K562 (cell line): ENCODE data around the gene CNPY2. TPM values are rescaled to one million over a fixed set of nuclear protein-coding genes. Genes with fewer than 3 reads are reported as not detected.

Experiments used
- ARID1B ChIP-seq: fragments of 450-650 bp; IDR thresholded peaks from 2 replicates; pipeline ENCODE4 v1.6.1; 2016; ENCODE audit warnings: antibody characterized with exemption, mild to moderate bottlenecking, inconsistent platforms
- CBX8 ChIP-seq: fragments of 200-600 bp; sonication (generic); IDR thresholded peaks from 2 replicates; pipeline ENCODE4 v1.6.1; 2012; ENCODE audit warnings: borderline replicate concordance, mixed run types, low read depth, mild to moderate bottlenecking, moderate library complexity, mixed read lengths, low read length, control low read depth, inconsistent platforms; ENCODE audit not compliant: poor library complexity, severe bottlenecking; ENCODE audit errors: extremely low read depth
- CXXC5 ChIP-seq: fragments of 250-450 bp; sonication (Bioruptor Pico); IDR thresholded peaks from 2 replicates; pipeline ENCODE4 v1.8.0; 2022; ENCODE audit warnings: inconsistent platforms, mild to moderate bottlenecking, moderate library complexity
- DEAF1 ChIP-seq: fragments of 450-650 bp; formaldehyde crosslinking; IDR thresholded peaks from 2 replicates; pipeline ENCODE4 v1.4.0; 2020; ENCODE audit warnings: mild to moderate bottlenecking, moderate library complexity
- ELF2 ChIP-seq: fragments of 250-450 bp; sonication (Bioruptor Pico); IDR thresholded peaks from 2 replicates; pipeline ENCODE4 v1.5.0; 2021; ENCODE audit warnings: mild to moderate bottlenecking
- ETV6 ChIP-seq, 3 experiments: fragments of 150-350 bp in 1 of 3; sonication (generic) in 1 of 3; formaldehyde crosslinking in 1 of 3; IDR thresholded peaks; 2 replicates each; pipeline versions ENCODE4 v1.6.1 to v1.8.0; 2014 to 2022; ENCODE audit warnings: borderline replicate concordance in 2 of 3, low read depth in 2 of 3, antibody characterized with exemption in 1 of 3, low read length in 1 of 3, mild to moderate bottlenecking in 1 of 3, missing genetic modification reagents in 1 of 3
- FOSL1 ChIP-seq: fragments of 200-800 bp; sonication (Bioruptor generic); conservative IDR thresholded peaks from 2 replicates; pipeline ENCODE4 v1.6.1; 2016; ENCODE audit warnings: missing genetic modification characterization, missing compliant biosample characterization
- FOXK2 ChIP-seq, 2 experiments: fragments of 450-650 bp; IDR thresholded peaks in 1 of 2; conservative IDR thresholded peaks in 1 of 2; 2 replicates each; pipeline ENCODE4 v1.6.1; 2016; ENCODE audit warnings: low read depth in 2 of 2, mild to moderate bottlenecking in 1 of 2
- HOXB6 ChIP-seq: fragments of 250-450 bp; sonication (Bioruptor Pico); IDR thresholded peaks from 2 replicates; pipeline ENCODE4 v1.5.1; 2022; ENCODE audit warnings: mild to moderate bottlenecking, borderline replicate concordance
- KDM5B ChIP-seq: fragments of 200-600 bp; sonication (generic); IDR thresholded peaks from 2 replicates; pipeline ENCODE4 v1.6.1; 2012; ENCODE audit warnings: low read depth, mild to moderate bottlenecking, moderate library complexity, low read length, control low read depth, inconsistent platforms; ENCODE audit not compliant: insufficient replicate concordance
- MEIS2 ChIP-seq: fragments of 450-650 bp; IDR thresholded peaks from 2 replicates; pipeline ENCODE4 v1.6.1; 2014; ENCODE audit warnings: mild to moderate bottlenecking; ENCODE audit not compliant: partially characterized antibody
- NCOA1 ChIP-seq: fragments of 450-650 bp; IDR thresholded peaks from 2 replicates; pipeline ENCODE4 v1.6.1; 2016; ENCODE audit warnings: low read depth
- NR4A1 ChIP-seq, 2 experiments: fragments of 250-450 bp in 1 of 2; fragments of 450-650 bp in 1 of 2; sonication (Bioruptor Pico) in 1 of 2; IDR thresholded peaks; 2 replicates each; pipeline versions ENCODE4 v1.4.0 to v1.6.1; 2016 to 2020; ENCODE audit warnings: mild to moderate bottlenecking in 2 of 2, missing compliant biosample characterization in 1 of 2, missing genetic modification characterization in 1 of 2, moderate library complexity in 1 of 2
- OTX1 ChIP-seq: fragments of 450-650 bp; formaldehyde crosslinking; IDR thresholded peaks from 2 replicates; pipeline ENCODE4 v1.4.0; 2022; ENCODE audit warnings: mild to moderate bottlenecking
- PKNOX1 ChIP-seq: fragments of 450-650 bp; IDR thresholded peaks from 2 replicates; pipeline ENCODE4 v1.6.1; 2016
- POLR2AphosphoS5 ChIP-seq: IDR thresholded peaks from 2 replicates; pipeline ENCODE4 v1.6.1; 2011; ENCODE audit warnings: mild to moderate bottlenecking, low read depth, low read length, moderate library complexity; ENCODE audit not compliant: control insufficient read depth, insufficient read depth
- PTRF ChIP-seq: fragments of 450-650 bp; IDR thresholded peaks from 2 replicates; pipeline ENCODE4 v1.6.1; 2016; ENCODE audit warnings: mild to moderate bottlenecking, missing genetic modification characterization, missing compliant biosample characterization
- RFX5 ChIP-seq: IDR thresholded peaks from 2 replicates; pipeline ENCODE4 v1.6.1; 2011; ENCODE audit warnings: low read depth, mild to moderate bottlenecking, improper control_type of control experiment, low read length
- ZKSCAN1 ChIP-seq: fragments of 150-350 bp; IDR thresholded peaks from 2 replicates; pipeline ENCODE4 v1.6.1; 2016; ENCODE audit warnings: low read depth, low read length
- ZNF408 ChIP-seq: fragments of 250-450 bp; sonication (Bioruptor Pico); IDR thresholded peaks from 2 replicates; pipeline ENCODE4 v1.4.0; 2020; ENCODE audit warnings: low read depth, mild to moderate bottlenecking, moderate library complexity
- ZNF445 ChIP-seq: fragments of 250-450 bp; sonication (Bioruptor Pico); IDR thresholded peaks from 2 replicates; pipeline ENCODE4 v1.4.0; 2020; ENCODE audit warnings: low read depth, mild to moderate bottlenecking, moderate library complexity
- ZNF512 ChIP-seq: IDR thresholded peaks from 2 replicates; pipeline ENCODE4 v1.6.1; 2016; ENCODE audit warnings: missing genetic modification characterization, missing compliant biosample characterization
- ZNF79 ChIP-seq: fragments of 250-450 bp; sonication (Bioruptor Pico); IDR thresholded peaks from 2 replicates; pipeline ENCODE4 v1.4.0; 2020; ENCODE audit warnings: low read depth, mild to moderate bottlenecking, moderate library complexity
- polyA plus RNA-seq, 8 experiments: library from polyadenylated mRNA; depleted of rRNA in 4 of 8; stranded (reverse) in 5 of 8; unstranded in 3 of 8; fragments of >200 nt; fragmentation: Nextera tagmentation in 2 of 8; fragmentation: Illumina TruSeq in 1 of 8; extraction: Ambion mirVana in 2 of 8; extraction: Trizol in 1 of 8; gene quantifications; 2 replicates each; pipeline versions ENCODE4 v1.2.1 to v1.2.3, GENCODE V29; 2011 to 2014; ENCODE audit warnings: inconsistent platforms in 1 of 8, missing spikeins in 1 of 8
- total RNA-seq, 7 experiments: library from RNA; depleted of rRNA in 6 of 7; stranded (reverse); fragments of >200 nt in 6 of 7; fragmentation: Illumina TruSeq in 2 of 7; extraction: Trizol in 2 of 7; gene quantifications; 2 replicates each; pipeline versions ENCODE4 v1.2.1 to v1.2.3, GENCODE V29; 2011 to 2021; ENCODE audit warnings: low replicate concordance in 1 of 7

The CNPY2 gene
- total and polyA plus RNA-seq, 9 of the 15 experiments (the other 6 are each of a cell fraction or from before 2014, with no cell fraction given): 33.8 to 190 (median 138) TPM

GRCh38 chr12:56300644-56301464, 14.9 kb downstream of the CNPY2 start (continued):
- peak; percentile 85 for TF ChIP-seq POLR2AphosphoS5
- TF ChIP-seq ZNF445: no peak
- no peak for TF ChIP-seq DEAF1 (CRISPR knock-in tag)
- no peak; the same call in 1 of the 2 replicates for TF ChIP-seq FOSL1 (tag)
- TF ChIP-seq OTX1 (CRISPR knock-in tag): no peak
- TF ChIP-seq ZNF408 (CRISPR knock-in tag): no peak
- no peak for TF ChIP-seq CBX8
- TF ChIP-seq MEIS2: peak; percentile 5
- no peak for TF ChIP-seq ZNF512 (tag)
- TF ChIP-seq PKNOX1: no peak
- TF ChIP-seq RFX5: no peak
- peak; percentile 92 for TF ChIP-seq ARID1B
- no peak for TF ChIP-seq PTRF (tag)
- no peak for TF ChIP-seq NCOA1
- TF ChIP-seq ELF2 (CRISPR knock-in tag): no peak
- no peak for TF ChIP-seq ETV6 (IDR thresholded peaks at IDR 0.05; ENCODE audit: borderline replicate concordance in 1 of 2, low read depth in 2 of 2, low read length in 1 of 2)
- no peak for TF ChIP-seq ETV6 (CRISPR knock-in tag; IDR thresholded peaks at IDR 0.05; ENCODE audit: borderline replicate concordance)
- 0 out of 2 replicates have a peak, but pooled peaks have one; percentile 9 for TF ChIP-seq HOXB6 (CRISPR knock-in tag)
- TF ChIP-seq NR4A1 (CRISPR knock-in tag; IDR thresholded peaks at IDR 0.05): no peak
- peak; percentile 86 for TF ChIP-seq NR4A1 (tag; IDR thresholded peaks at IDR 0.05)
- 0 out of 4 replicates have a peak, but pooled peaks of 1 of the 2 experiments have one; percentile 25 for TF ChIP-seq FOXK2 (conservative IDR thresholded peaks at IDR 0.05 in 1 of 2, IDR thresholded peaks at IDR 0.05 in 1 of 2; ENCODE audit: low read depth in 2 of 2)
- TF ChIP-seq CXXC5 (CRISPR knock-in tag): peak; percentile 78
- no peak for TF ChIP-seq KDM5B
- TF ChIP-seq ZNF79: no peak
- no peak for TF ChIP-seq ZKSCAN1
